HEK293 (cell line): Measurements from ENCODE around the gene OAS2.

Source experiments
- CTCF ChIA-PET: fragments of 350-600 bp; formaldehyde crosslinking; extraction: SDS; loops from one replicate; lab custom pipeline; 2021; ENCODE audit warnings: antibody characterized with exemption; lab: Yijun Ruan, JAX
- POLR2A ChIA-PET: fragments of 300-600 bp; formaldehyde crosslinking; extraction: SDS; loops from one replicate; lab custom pipeline; 2020; ENCODE audit warnings: antibody characterized with exemption, inconsistent platforms; lab: Yijun Ruan, JAX
- H3K27ac ChIP-seq: fragments of 200-500 bp; sonication (Bioruptor generic); 2 replicates; pipeline ENCODE4 v1.5.1; 2014; ENCODE audit warnings: low read depth, low read length, control low read depth, inconsistent platforms; ENCODE audit errors: extremely low read depth
- H3K36me3 ChIP-seq, 2 experiments: fragments of 200-500 bp in 1 of 2; sonication (Bioruptor generic) in 1 of 2; 1 replicate in 1 of 2; 2 replicates in 1 of 2; pipeline ENCODE4 v1.5.1; 2014 to 2017; ENCODE audit warnings: inconsistent platforms in 2 of 2, low read length in 2 of 2; ENCODE audit not compliant: control insufficient read depth in 2 of 2, insufficient read depth in 1 of 2
- H3K4me1 ChIP-seq: fragments of 200-500 bp; sonication (Bioruptor generic); 2 replicates; pipeline ENCODE4 v1.5.1; 2014; ENCODE audit warnings: mild to moderate bottlenecking, low read length, inconsistent platforms; ENCODE audit not compliant: control insufficient read depth, insufficient read depth
- H3K4me3 ChIP-seq: 2 replicates; pipeline ENCODE4 v1.5.1; 2011; ENCODE audit warnings: low read depth, mild to moderate bottlenecking, control low read depth, low read length, moderate library complexity
- H3K9me3 ChIP-seq: fragments of 200-500 bp; sonication (Bioruptor generic); 2 replicates; pipeline ENCODE4 v1.5.1; 2014; ENCODE audit warnings: low read depth, low read length, inconsistent platforms; ENCODE audit not compliant: control insufficient read depth, insufficient read depth
- GLIS2 ChIP-seq: fragments of 450-650 bp; formaldehyde crosslinking; IDR thresholded peaks from 2 replicates; pipeline ENCODE4 v1.5.1; 2016; ENCODE audit warnings: missing biosample characterization, missing genetic modification characterization
- HOXD13 ChIP-seq: sonication (generic); formaldehyde crosslinking; IDR thresholded peaks from 2 replicates; pipeline ENCODE4 v1.8.0; 2022; ENCODE audit warnings: missing genetic modification reagents, borderline replicate concordance
- SP3 ChIP-seq: fragments of 450-650 bp; formaldehyde crosslinking; IDR thresholded peaks from 2 replicates; pipeline ENCODE4 v1.5.1; 2016; ENCODE audit warnings: missing biosample characterization, missing genetic modification characterization
- ZNF132 ChIP-seq: fragments of 450-650 bp; formaldehyde crosslinking; IDR thresholded peaks from 2 replicates; pipeline ENCODE4 v1.5.1; 2017; ENCODE audit warnings: missing biosample characterization, missing genetic modification characterization, borderline replicate concordance
- ZNF214 ChIP-seq: fragments of 450-650 bp; formaldehyde crosslinking; IDR thresholded peaks from 2 replicates; pipeline ENCODE4 v1.5.1; 2017; ENCODE audit warnings: missing biosample characterization, mild to moderate bottlenecking, missing genetic modification characterization, borderline replicate concordance
- ZNF24 ChIP-seq: fragments of 450-650 bp; formaldehyde crosslinking; IDR thresholded peaks from 2 replicates; pipeline ENCODE4 v1.5.1; 2016; ENCODE audit warnings: missing biosample characterization, missing genetic modification characterization
- ZNF311 ChIP-seq: fragments of 450-650 bp; formaldehyde crosslinking; IDR thresholded peaks from 2 replicates; pipeline ENCODE4 v1.5.1; 2017; ENCODE audit warnings: missing biosample characterization, missing genetic modification characterization, borderline replicate concordance
- ZNF433 ChIP-seq: fragments of 450-650 bp; formaldehyde crosslinking; IDR thresholded peaks from 2 replicates; pipeline ENCODE4 v1.5.1; 2016; ENCODE audit warnings: missing biosample characterization, missing genetic modification characterization, low read depth
- ZNF48 ChIP-seq: fragments of 450-650 bp; formaldehyde crosslinking; IDR thresholded peaks from 2 replicates; pipeline ENCODE4 v1.5.1; 2016; ENCODE audit warnings: missing biosample characterization, missing genetic modification characterization
- ZNF514 ChIP-seq: fragments of 450-650 bp; formaldehyde crosslinking; IDR thresholded peaks from 2 replicates; pipeline ENCODE4 v1.5.1; 2016; ENCODE audit warnings: missing biosample characterization, missing genetic modification characterization
- ZNF558 ChIP-seq: fragments of 450-650 bp; formaldehyde crosslinking; IDR thresholded peaks from 2 replicates; pipeline ENCODE4 v1.5.1; 2016; ENCODE audit warnings: missing biosample characterization, missing genetic modification characterization
- ZNF600 ChIP-seq: fragments of 450-650 bp; formaldehyde crosslinking; IDR thresholded peaks from 2 replicates; pipeline ENCODE4 v1.5.1; 2016; ENCODE audit warnings: missing biosample characterization, missing genetic modification characterization
- ZNF623 ChIP-seq: fragments of 450-650 bp; formaldehyde crosslinking; IDR thresholded peaks from 2 replicates; pipeline ENCODE4 v1.5.1; 2016; ENCODE audit warnings: missing biosample characterization, missing genetic modification characterization
- ZSCAN16 ChIP-seq: fragments of 450-650 bp; formaldehyde crosslinking; IDR thresholded peaks from 2 replicates; pipeline ENCODE4 v1.5.1; 2016; ENCODE audit warnings: missing biosample characterization, missing genetic modification characterization
- TF ChIP-seq, protein P1 (sequence below): fragments of 450-650 bp; formaldehyde crosslinking; IDR thresholded peaks from 2 replicates; pipeline ENCODE4 v1.5.1; 2016; ENCODE audit warnings: missing biosample characterization, missing genetic modification characterization
- TF ChIP-seq, protein P2 (sequence below): fragments of 450-650 bp; formaldehyde crosslinking; IDR thresholded peaks from 2 replicates; pipeline ENCODE4 v1.5.1; 2016; ENCODE audit warnings: missing biosample characterization, missing genetic modification characterization, borderline replicate concordance
- TF ChIP-seq, protein P3 (sequence below): fragments of 450-650 bp; formaldehyde crosslinking; conservative IDR thresholded peaks from 2 replicates; pipeline ENCODE4 v1.5.1; 2016; ENCODE audit warnings: low read depth, missing biosample characterization, missing genetic modification characterization
- TF ChIP-seq, protein P4 (sequence below): fragments of 450-650 bp; formaldehyde crosslinking; IDR thresholded peaks from 2 replicates; pipeline ENCODE4 v1.5.1; 2017; ENCODE audit warnings: missing biosample characterization, mild to moderate bottlenecking, missing genetic modification characterization, moderate library complexity

The OAS2 gene

DNA sequence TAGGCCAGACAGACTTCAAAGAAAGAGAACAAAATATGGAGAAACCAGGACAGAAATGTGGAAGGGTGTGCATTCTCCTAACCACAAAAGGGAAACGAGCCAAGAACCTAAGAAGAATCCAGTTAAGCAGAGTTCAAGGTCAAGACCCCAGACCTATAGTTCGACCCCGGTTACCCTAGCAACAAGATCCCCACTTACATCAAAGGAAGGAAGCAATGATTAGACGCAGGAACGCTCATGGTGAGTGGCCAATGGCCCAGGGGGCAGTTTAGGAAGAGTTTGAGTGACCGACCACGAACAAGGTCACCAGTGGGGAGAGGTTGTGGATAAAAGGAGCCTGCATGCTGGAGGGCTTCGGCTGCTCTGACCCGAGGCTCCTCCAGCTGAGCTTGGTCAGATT lies 36.2 kb downstream of the OAS2 start:
- Histone ChIP-seq H3K27ac (no peak overlapping the region), H3K4me3 (no peak overlapping the region), H3K4me1 (no peaks in the 10 kb centered on the region), H3K36me3 (no peaks in the 10 kb centered on the region), H3K9me3 (no peaks in the 10 kb centered on the region)
- ChIA-PET POLR2A (no interaction called here), CTCF (no interaction called here)
- TF ChIP-seq HOXD13 (CRISPR knock-in tag), result no peak
- no peak for TF ChIP-seq GLIS2 (tag by site-specific recombination)
- no peak for TF ChIP-seq ZNF132 (tag by site-specific recombination)
- TF ChIP-seq ZNF623 (tag by site-specific recombination), result no peak
- TF ChIP-seq, protein P1, sequence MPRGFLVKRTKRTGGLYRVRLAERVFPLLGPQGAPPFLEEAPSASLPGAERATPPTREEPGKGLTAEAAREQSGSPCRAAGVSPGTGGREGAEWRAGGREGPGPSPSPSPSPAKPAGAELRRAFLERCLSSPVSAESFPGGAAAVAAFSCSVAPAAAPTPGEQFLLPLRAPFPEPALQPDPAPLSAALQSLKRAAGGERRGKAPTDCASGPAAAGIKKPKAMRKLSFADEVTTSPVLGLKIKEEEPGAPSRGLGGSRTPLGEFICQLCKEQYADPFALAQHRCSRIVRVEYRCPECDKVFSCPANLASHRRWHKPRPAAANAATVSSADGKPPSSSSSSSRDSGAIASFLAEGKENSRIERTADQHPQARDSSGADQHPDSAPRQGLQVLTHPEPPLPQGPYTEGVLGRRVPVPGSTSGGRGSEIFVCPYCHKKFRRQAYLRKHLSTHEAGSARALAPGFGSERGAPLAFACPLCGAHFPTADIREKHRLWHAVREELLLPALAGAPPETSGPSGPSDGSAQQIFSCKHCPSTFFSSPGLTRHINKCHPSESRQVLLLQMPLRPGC (tag by site-specific recombination), result no peak
- TF ChIP-seq, protein P2, sequence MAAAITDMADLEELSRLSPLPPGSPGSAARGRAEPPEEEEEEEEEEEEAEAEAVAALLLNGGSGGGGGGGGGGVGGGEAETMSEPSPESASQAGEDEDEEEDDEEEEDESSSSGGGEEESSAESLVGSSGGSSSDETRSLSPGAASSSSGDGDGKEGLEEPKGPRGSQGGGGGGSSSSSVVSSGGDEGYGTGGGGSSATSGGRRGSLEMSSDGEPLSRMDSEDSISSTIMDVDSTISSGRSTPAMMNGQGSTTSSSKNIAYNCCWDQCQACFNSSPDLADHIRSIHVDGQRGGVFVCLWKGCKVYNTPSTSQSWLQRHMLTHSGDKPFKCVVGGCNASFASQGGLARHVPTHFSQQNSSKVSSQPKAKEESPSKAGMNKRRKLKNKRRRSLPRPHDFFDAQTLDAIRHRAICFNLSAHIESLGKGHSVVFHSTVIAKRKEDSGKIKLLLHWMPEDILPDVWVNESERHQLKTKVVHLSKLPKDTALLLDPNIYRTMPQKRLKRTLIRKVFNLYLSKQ, result no peak
- TF ChIP-seq ZNF600 (tag by site-specific recombination), result no peak
- TF ChIP-seq ZNF514 (tag by site-specific recombination), result no peak
- TF ChIP-seq ZNF24 (tag by site-specific recombination), result no peak
- TF ChIP-seq ZNF311 (tag by site-specific recombination), result no peak
- TF ChIP-seq SP3, result no peak
- no peak for TF ChIP-seq ZNF433
- TF ChIP-seq ZNF48 (tag by site-specific recombination), result no peak
- TF ChIP-seq, protein P3, sequence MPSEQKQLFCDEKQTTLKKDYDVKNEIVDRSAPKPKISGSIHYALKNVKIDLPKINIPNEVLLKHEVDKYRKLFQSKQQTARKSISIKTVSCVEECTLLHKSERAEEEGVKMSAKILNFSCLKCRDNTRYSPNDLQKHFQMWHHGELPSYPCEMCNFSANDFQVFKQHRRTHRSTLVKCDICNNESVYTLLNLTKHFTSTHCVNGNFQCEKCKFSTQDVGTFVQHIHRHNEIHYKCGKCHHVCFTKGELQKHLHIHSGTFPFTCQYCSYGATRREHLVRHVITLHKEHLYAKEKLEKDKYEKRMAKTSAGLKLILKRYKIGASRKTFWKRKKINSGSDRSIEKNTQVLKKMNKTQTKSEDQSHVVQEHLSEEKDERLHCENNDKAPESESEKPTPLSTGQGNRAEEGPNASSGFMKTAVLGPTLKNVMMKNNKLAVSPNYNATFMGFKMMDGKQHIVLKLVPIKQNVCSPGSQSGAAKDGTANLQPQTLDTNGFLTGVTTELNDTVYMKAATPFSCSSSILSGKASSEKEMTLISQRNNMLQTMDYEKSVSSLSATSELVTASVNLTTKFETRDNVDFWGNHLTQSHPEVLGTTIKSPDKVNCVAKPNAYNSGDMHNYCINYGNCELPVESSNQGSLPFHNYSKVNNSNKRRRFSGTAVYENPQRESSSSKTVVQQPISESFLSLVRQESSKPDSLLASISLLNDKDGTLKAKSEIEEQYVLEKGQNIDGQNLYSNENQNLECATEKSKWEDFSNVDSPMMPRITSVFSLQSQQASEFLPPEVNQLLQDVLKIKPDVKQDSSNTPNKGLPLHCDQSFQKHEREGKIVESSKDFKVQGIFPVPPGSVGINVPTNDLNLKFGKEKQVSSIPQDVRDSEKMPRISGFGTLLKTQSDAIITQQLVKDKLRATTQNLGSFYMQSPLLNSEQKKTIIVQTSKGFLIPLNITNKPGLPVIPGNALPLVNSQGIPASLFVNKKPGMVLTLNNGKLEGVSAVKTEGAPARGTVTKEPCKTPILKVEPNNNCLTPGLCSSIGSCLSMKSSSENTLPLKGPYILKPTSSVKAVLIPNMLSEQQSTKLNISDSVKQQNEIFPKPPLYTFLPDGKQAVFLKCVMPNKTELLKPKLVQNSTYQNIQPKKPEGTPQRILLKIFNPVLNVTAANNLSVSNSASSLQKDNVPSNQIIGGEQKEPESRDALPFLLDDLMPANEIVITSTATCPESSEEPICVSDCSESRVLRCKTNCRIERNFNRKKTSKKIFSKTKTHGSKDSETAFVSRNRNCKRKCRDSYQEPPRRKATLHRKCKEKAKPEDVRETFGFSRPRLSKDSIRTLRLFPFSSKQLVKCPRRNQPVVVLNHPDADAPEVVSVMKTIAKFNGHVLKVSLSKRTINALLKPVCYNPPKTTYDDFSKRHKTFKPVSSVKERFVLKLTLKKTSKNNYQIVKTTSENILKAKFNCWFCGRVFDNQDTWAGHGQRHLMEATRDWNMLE (tag by site-specific recombination), result no peak
- TF ChIP-seq ZNF558 (tag by site-specific recombination), result no peak
- TF ChIP-seq ZSCAN16 (tag by site-specific recombination), result no peak
- TF ChIP-seq ZNF214, result no peak

DNA sequence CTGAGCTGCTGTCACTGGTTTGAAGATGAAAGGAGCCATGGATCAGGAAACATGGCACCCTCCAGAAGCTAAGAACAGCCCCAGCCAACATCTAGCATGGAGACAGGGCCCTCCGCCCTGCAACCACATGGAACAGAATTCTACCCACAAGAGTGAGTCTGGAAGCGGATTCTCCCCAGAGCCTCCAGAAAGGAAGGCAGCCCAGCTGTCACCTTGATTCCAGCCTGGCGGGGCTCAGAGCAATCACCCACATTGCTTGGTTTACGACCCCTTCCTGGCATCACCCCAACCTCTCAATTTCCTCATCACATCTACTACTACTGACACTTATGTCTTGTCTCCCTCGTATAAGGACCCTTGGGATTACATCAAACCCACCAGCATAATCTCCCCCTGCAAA lies 38.5 kb downstream of the OAS2 start:
- Histone ChIP-seq H3K27ac (no peak overlapping the region), H3K4me3 (no peak overlapping the region), H3K36me3 (no peaks in the 10 kb centered on the region), H3K4me1 (no peaks in the 10 kb centered on the region), H3K9me3 (no peaks in the 10 kb centered on the region)
- POLR2A ChIA-PET, result no interaction called here
- TF ChIP-seq, protein P4, sequence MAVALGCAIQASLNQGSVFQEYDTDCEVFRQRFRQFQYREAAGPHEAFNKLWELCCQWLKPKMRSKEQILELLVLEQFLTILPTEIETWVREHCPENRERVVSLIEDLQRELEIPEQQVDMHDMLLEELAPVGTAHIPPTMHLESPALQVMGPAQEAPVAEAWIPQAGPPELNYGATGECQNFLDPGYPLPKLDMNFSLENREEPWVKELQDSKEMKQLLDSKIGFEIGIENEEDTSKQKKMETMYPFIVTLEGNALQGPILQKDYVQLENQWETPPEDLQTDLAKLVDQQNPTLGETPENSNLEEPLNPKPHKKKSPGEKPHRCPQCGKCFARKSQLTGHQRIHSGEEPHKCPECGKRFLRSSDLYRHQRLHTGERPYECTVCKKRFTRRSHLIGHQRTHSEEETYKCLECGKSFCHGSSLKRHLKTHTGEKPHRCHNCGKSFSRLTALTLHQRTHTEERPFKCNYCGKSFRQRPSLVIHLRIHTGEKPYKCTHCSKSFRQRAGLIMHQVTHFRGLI, result peak; percentile 97
- no peak for TF ChIP-seq ZNF600 (tag by site-specific recombination)
- CTCF ChIA-PET, result interaction anchor here (0.6 to 1.9 kb wide), 5 partner anchors 14 to 1713 kb away, joined by 3 to 8 read pairs (median 4); no protein-coding TSS in a partner anchor
